ENCODE results near the gene MED15.
"Not testable (repeated sequence)": the region's sequence is repeated elsewhere in the genome, so short reads cannot be mapped to it uniquely, and the experiment has no call there.

The MED15 gene

DNA sequence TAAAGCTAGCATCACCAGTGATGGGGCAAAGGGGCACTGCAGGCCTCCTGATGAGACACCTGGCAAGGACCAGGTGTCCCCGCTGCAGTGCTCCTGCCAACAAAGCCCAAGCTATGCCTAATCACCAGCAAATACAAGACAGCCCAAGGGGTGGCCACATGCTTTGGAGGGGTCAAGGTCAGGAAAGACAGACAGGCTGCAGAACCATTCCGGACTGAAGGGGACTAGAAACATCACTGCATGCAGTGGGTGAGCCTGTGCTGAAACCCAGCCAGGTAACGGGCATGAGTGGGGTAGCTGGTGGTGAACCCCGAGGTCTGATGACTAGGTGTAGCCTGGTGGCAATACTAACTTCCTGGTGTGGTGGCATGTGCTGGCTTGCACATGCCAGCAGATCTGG is 111.1 kb downstream of the MED15 start:
- no peaks in the 10 kb centered on the region for H3K36me3 ChIP-seq (ENCODE audit: control insufficient read depth, insufficient read depth, low read length)
- no peak overlapping the region for H2AFZ ChIP-seq
- no peak overlapping the region for H3K27ac ChIP-seq
- H3K4me3 ChIP-seq (ENCODE audit: low read depth, low read length) = no peak overlapping the region
- no peaks in the 10 kb centered on the region for H3K79me2 ChIP-seq
- no peaks in the 10 kb centered on the region for H3K27me3 ChIP-seq (ENCODE audit: control insufficient read depth, insufficient read depth, low read length)
- no peak overlapping the region for H3K4me2 ChIP-seq (ENCODE audit: low read length)
- TF ChIP-seq, protein P1, sequence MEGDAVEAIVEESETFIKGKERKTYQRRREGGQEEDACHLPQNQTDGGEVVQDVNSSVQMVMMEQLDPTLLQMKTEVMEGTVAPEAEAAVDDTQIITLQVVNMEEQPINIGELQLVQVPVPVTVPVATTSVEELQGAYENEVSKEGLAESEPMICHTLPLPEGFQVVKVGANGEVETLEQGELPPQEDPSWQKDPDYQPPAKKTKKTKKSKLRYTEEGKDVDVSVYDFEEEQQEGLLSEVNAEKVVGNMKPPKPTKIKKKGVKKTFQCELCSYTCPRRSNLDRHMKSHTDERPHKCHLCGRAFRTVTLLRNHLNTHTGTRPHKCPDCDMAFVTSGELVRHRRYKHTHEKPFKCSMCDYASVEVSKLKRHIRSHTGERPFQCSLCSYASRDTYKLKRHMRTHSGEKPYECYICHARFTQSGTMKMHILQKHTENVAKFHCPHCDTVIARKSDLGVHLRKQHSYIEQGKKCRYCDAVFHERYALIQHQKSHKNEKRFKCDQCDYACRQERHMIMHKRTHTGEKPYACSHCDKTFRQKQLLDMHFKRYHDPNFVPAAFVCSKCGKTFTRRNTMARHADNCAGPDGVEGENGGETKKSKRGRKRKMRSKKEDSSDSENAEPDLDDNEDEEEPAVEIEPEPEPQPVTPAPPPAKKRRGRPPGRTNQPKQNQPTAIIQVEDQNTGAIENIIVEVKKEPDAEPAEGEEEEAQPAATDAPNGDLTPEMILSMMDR (IDR thresholded peaks at IDR 0.05) = no peak
- H3K9ac ChIP-seq = no peak overlapping the region
- no peaks in the 10 kb centered on the region for H3K9me3 ChIP-seq (ENCODE audit: control insufficient read depth, low read length)
- no peaks in the 10 kb centered on the region for H3K4me1 ChIP-seq

DNA sequence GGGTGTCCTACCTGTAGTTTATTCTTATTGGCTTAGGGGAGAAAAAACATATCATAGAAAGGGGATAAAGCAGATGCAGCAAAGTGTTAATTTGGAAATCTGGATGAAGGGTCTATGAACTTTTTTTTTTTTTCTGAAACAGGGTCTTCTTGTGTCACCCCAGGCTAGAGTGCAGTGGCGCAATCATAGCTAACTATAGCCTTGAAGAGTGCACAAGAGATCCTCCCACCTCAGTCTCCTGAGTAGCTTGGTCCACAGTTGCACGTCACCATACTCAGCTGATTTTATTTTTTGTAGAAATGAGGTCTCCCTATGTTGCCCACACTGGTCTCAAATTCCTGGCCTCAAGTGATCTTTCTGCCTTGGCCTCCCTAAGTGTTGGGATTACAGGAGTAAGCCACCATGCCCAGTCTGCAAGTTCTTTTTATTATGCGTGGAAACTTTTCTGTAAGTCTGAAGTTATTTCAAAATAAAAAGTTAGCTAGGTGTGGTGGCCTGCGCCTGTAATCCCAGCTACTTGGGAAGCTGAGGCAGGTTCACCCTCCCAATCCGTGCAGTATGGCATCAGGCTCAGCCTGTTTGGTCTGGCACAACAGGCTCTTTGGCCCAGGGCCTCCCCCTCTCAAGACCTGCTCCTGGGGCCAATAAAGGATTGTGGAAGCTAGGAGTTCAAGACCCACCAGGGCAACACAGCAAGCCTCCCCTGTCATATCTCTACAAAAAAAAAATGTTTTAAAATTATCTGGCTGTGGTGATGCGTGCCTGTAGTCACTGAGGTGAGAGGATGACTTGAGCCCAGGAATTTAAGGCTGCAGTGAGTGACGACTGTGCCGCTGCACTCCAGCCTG is 111.9 kb downstream of the MED15 start:
- Histone ChIP-seq H2AFZ (no peak overlapping the region), H3K9me3 (ENCODE audit: control insufficient read depth, low read length) (no peaks in the 10 kb centered on the region), H3K79me2 (no peaks in the 10 kb centered on the region), H3K4me2 (ENCODE audit: low read length) (no peak overlapping the region), H3K36me3 (ENCODE audit: control insufficient read depth, insufficient read depth, low read length) (no peaks in the 10 kb centered on the region), H3K4me1 (no peaks in the 10 kb centered on the region), H3K27me3 (ENCODE audit: control insufficient read depth, insufficient read depth, low read length) (no peaks in the 10 kb centered on the region), H3K9ac (no peak overlapping the region), H3K4me3 (ENCODE audit: low read depth, low read length) (no peak overlapping the region), H3K27ac (no peak overlapping the region)
- TF ChIP-seq, protein P1 (IDR thresholded peaks at IDR 0.05) = no peak

DNA sequence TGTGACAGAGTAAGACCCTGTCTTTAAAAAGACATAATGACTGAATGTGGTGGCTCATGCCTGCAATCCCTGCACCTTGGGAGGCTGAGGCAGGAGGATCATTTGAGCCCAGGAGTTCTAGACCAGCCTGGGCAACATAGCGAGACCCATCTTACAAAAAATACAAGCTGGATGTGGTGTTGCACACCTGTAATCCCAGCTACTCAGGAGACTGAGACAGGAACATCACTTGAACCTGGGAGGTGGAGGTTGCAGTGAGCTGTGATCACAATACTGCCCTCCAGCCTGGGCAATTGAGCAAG is 112.4 kb downstream of the MED15 start:
- H3K27ac ChIP-seq; H3K27me3 ChIP-seq (ENCODE audit: control insufficient read depth, insufficient read depth, low read length); H3K4me1 ChIP-seq; H3K9me3 ChIP-seq (ENCODE audit: control insufficient read depth, low read length); H3K4me2 ChIP-seq (ENCODE audit: low read length); H3K36me3 ChIP-seq (ENCODE audit: control insufficient read depth, insufficient read depth, low read length); H3K4me3 ChIP-seq (ENCODE audit: low read depth, low read length); H2AFZ ChIP-seq; H3K9ac ChIP-seq; H3K79me2 ChIP-seq: not testable (repeated sequence)

DNA sequence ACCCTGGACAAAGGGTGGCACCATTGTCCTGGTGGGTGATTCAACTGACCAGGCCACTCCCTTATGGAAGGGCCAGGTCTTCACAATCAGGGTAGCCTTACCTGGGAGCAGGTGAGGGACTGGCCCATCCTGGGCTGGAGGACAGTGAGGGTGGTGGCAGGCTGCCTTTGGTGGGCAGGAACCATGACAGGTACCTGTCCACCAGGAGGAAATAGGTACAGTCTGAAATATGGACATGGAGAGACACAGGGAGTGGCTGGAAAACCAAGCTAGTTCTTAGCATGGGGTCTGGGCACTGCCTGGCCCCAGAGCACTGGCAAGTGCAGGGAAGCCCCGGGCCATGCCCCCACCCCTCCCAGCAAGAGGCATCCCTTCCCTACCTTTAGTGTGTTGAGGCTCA is 113.8 kb downstream of the MED15 start:
- H3K9me3 ChIP-seq (ENCODE audit: control insufficient read depth, low read length) = no peaks in the 10 kb centered on the region
- H3K9ac ChIP-seq = no peak overlapping the region
- H3K4me2 ChIP-seq (ENCODE audit: low read length) = no peak overlapping the region
- no peak overlapping the region for H3K27ac ChIP-seq
- H3K4me3 ChIP-seq (ENCODE audit: low read depth, low read length) = no peak overlapping the region
- H3K4me1 ChIP-seq = no peaks in the 10 kb centered on the region
- no peaks in the 10 kb centered on the region for H3K27me3 ChIP-seq (ENCODE audit: control insufficient read depth, insufficient read depth, low read length)
- H3K36me3 ChIP-seq (ENCODE audit: control insufficient read depth, insufficient read depth, low read length) = no peaks in the 10 kb centered on the region
- H2AFZ ChIP-seq = no peak overlapping the region
- H3K79me2 ChIP-seq = no peaks in the 10 kb centered on the region
- TF ChIP-seq, protein P1 (IDR thresholded peaks at IDR 0.05) = no peak

DNA sequence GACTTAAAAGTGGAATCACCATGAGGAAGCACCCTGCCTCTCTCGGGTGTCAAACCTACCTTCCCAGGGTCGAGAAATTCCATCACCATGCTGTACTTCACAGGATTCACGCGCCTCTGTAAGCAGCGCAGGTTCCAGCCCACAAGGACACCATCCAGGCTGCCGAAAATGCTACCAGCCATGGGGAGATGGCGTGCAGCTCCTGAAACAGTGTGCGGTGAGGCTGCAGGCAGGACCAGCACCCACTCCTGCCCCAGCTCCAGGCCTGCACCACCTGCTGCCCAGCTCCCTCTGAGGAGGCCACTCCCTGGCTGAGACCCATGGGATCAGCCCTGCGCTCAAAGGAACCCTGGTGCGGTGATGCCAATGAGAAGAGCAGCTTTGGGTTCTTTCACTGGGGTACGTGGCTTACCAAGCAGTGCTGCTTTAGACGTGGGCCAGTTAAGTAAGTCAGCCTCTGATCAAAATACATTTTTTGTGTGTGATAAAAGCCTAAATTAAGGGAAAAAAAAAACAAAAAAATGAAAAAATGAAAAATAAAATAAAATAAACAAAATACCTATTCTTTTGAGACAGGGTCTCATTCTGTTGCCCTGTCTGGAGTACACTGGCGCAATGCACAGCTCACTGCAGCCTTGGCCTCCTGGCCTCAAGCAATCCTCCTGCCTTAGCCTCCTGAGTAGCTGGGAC is 115.4 kb downstream of the MED15 start:
- TF ChIP-seq, protein P1 (IDR thresholded peaks at IDR 0.05) = no peak
- no peaks in the 10 kb centered on the region for H3K79me2 ChIP-seq
- H2AFZ ChIP-seq = no peak overlapping the region
- H3K4me1 ChIP-seq = no peaks in the 10 kb centered on the region
- no peaks in the 10 kb centered on the region for H3K27me3 ChIP-seq (ENCODE audit: control insufficient read depth, insufficient read depth, low read length)
- no peak overlapping the region for H3K27ac ChIP-seq
- H3K9me3 ChIP-seq (ENCODE audit: control insufficient read depth, low read length) = no peaks in the 10 kb centered on the region
- no peak overlapping the region for H3K9ac ChIP-seq
- H3K4me2 ChIP-seq (ENCODE audit: low read length) = no peak overlapping the region
- no peak overlapping the region for H3K4me3 ChIP-seq (ENCODE audit: low read depth, low read length)
- no peaks in the 10 kb centered on the region for H3K36me3 ChIP-seq (ENCODE audit: control insufficient read depth, insufficient read depth, low read length)
